Stimulated activated naive CD8-positive, alpha-beta T cell treated with anti-CD3 and anti-CD28 coated beads, Interleukin-15, amount 100 ng/mL, for 72 hours (primary cell): ENCODE data around the gene FBXW4.
A peak's percentile ranks its signal among the peaks of the same experiment; 100 is the strongest.

Experiments used
- ATAC-seq: fragments of 150-1000 bp; cut with Tn5 transposase; 2 replicates; pipeline ENCODE4 v1.10.0; 2021; ENCODE audit warnings: mild to moderate bottlenecking, moderate library complexity
- DNase-seq, 2 donors: peaks; one replicate each; pipeline ENCODE4 v3.0.0; 2021 to 2022
- H3K27ac Mint-ChIP-seq, 2 donors: one replicate each; pipeline ENCODE4 v1.8.0; 2022; ENCODE audit warnings: mild to moderate bottlenecking in 2 of 2, mixed read lengths in 2 of 2, moderate library complexity in 2 of 2
- H3K27me3 Mint-ChIP-seq: one replicate; pipeline ENCODE4 v1.8.0; 2022; ENCODE audit warnings: mixed read lengths
- H3K4me1 Mint-ChIP-seq: one replicate; pipeline ENCODE4 v1.8.0; 2022; ENCODE audit warnings: mild to moderate bottlenecking, mixed read lengths
- H3K4me3 Mint-ChIP-seq, 2 donors: one replicate each; pipeline ENCODE4 v1.8.0; 2022; ENCODE audit warnings: mild to moderate bottlenecking in 2 of 2, mixed read lengths in 2 of 2, moderate library complexity in 1 of 2
- H3K9me3 Mint-ChIP-seq, 2 donors: one replicate each; pipeline ENCODE4 v1.8.0; 2022; ENCODE audit warnings: mixed read lengths in 2 of 2

The FBXW4 gene

GRCh38 chr10:101575580-101576210 is 119.3 kb downstream of the FBXW4 start:
- Mint-ChIP-seq H3K4me1 (peaks cover 5% of the 10 kb centered on the region), H3K4me3 (no peak overlapping the region), H3K27ac (no peak overlapping the region), H3K27me3 (peaks cover 6% of the 10 kb centered on the region), H3K9me3 (no peaks in the 10 kb centered on the region)
- ATAC-seq, result no peak
- no peak for DNase-seq

- ATAC-seq, result no peak
- H3K9me3 Mint-ChIP-seq, result no peaks in the 10 kb centered on the region
- DNase-seq, result no peak
- H3K4me3 Mint-ChIP-seq, result no peak overlapping the region
- H3K4me1 Mint-ChIP-seq, result peaks cover 11% of the 10 kb centered on the region
- peaks cover 12% of the 10 kb centered on the region for H3K27me3 Mint-ChIP-seq
- H3K27ac Mint-ChIP-seq, result no peak overlapping the region
Measured at GRCh38 chr10:101575091-101575490, 119.9 kb downstream of the FBXW4 start.

GRCh38 chr10:101573885-101574753 is 120.9 kb downstream of the FBXW4 start:
- Mint-ChIP-seq H3K9me3 (no peaks in the 10 kb centered on the region), H3K4me1 (peaks cover 20% of the 10 kb centered on the region), H3K27ac (no peak overlapping the region), H3K4me3 (no peak overlapping the region), H3K27me3 (peaks cover 22% of the 10 kb centered on the region)
- DNase-seq, result no peak
- no peak for ATAC-seq

- H3K4me3 Mint-ChIP-seq, result no peak overlapping the region
- no peak for ATAC-seq
- DNase-seq, result no peak
- H3K9me3 Mint-ChIP-seq, result no peaks in the 10 kb centered on the region
- H3K27me3 Mint-ChIP-seq, result peaks cover 35% of the 10 kb centered on the region
- H3K27ac Mint-ChIP-seq, result no peak overlapping the region
- peaks cover 28% of the 10 kb centered on the region for H3K4me1 Mint-ChIP-seq
Measured at GRCh38 chr10:101572785-101573184, 122.2 kb downstream of the FBXW4 start.

GRCh38 chr10:101572126-101572525 is 122.8 kb downstream of the FBXW4 start:
- no peak overlapping the region for H3K27ac Mint-ChIP-seq
- no peaks in the 10 kb centered on the region for H3K9me3 Mint-ChIP-seq
- no peak overlapping the region for H3K4me3 Mint-ChIP-seq
- DNase-seq (no peak), ATAC-seq (no peak)
- H3K4me1 Mint-ChIP-seq, result peaks cover 32% of the 10 kb centered on the region
- peaks cover 41% of the 10 kb centered on the region for H3K27me3 Mint-ChIP-seq

- peaks cover 39% of the 10 kb centered on the region for H3K4me1 Mint-ChIP-seq
- H3K9me3 Mint-ChIP-seq, result no peaks in the 10 kb centered on the region
- peaks cover 49% of the 10 kb centered on the region for H3K27me3 Mint-ChIP-seq
- ATAC-seq (no peak), DNase-seq (no peak)
- no peak overlapping the region for H3K27ac Mint-ChIP-seq
- H3K4me3 Mint-ChIP-seq, result no peak overlapping the region
Measured at GRCh38 chr10:101571271-101571925, 123.6 kb downstream of the FBXW4 start.

GRCh38 chr10:101570428-101571270 is 124.3 kb downstream of the FBXW4 start:
- Mint-ChIP-seq H3K4me3 (peak overlapping the region; percentile 76 to 83), H3K9me3 (no peaks in the 10 kb centered on the region), H3K27me3 (peaks cover 56% of the 10 kb centered on the region), H3K4me1 (peaks cover 43% of the 10 kb centered on the region), H3K27ac (peak overlapping the region; percentile 41 to 81)
- ATAC-seq (peak; percentile 39), DNase-seq (peak in 1 of 2 donors; percentile 31)

GRCh38 chr10:101569622-101570427 is 125.1 kb downstream of the FBXW4 start:
- Mint-ChIP-seq H3K4me3 (peak overlapping the region; percentile 76 to 83), H3K27me3 (peaks cover 64% of the 10 kb centered on the region), H3K4me1 (peaks cover 43% of the 10 kb centered on the region), H3K27ac (peak overlapping the region in 1 of 2 donors; percentile 28), H3K9me3 (no peaks in the 10 kb centered on the region)
- DNase-seq (peak; percentile 80 to 85), ATAC-seq (peak; percentile 81)

GRCh38 chr10:101569323-101569621 is 125.7 kb downstream of the FBXW4 start:
- ATAC-seq, result no peak
- Mint-ChIP-seq H3K9me3 (no peaks in the 10 kb centered on the region), H3K27me3 (peaks cover 70% of the 10 kb centered on the region)

GRCh38 chr10:101568054-101568745 is 126.8 kb downstream of the FBXW4 start:
- no peak overlapping the region for H3K27ac Mint-ChIP-seq
- H3K4me3 Mint-ChIP-seq, result no peak overlapping the region
- no peak for ATAC-seq
- DNase-seq, result no peak
- H3K9me3 Mint-ChIP-seq, result no peaks in the 10 kb centered on the region
- H3K27me3 Mint-ChIP-seq, result peaks cover 79% of the 10 kb centered on the region
- peaks cover 43% of the 10 kb centered on the region for H3K4me1 Mint-ChIP-seq

More at GRCh38 chr10:101569323-101569621, 125.7 kb downstream of the FBXW4 start:
- no peak overlapping the region for H3K27ac Mint-ChIP-seq
- H3K4me3 Mint-ChIP-seq, result peak overlapping the region; percentile 76 to 83
- DNase-seq, result no peak
- H3K4me1 Mint-ChIP-seq, result peaks cover 43% of the 10 kb centered on the region

- ATAC-seq, result peak; percentile 47
- no peak for DNase-seq
- Mint-ChIP-seq H3K9me3 (no peaks in the 10 kb centered on the region), H3K4me1 (peaks cover 43% of the 10 kb centered on the region), H3K27me3 (peaks cover 79% of the 10 kb centered on the region), H3K4me3 (peak overlapping the region in 1 of 2 donors; percentile 14), H3K27ac (no peak overlapping the region)
Measured at GRCh38 chr10:101567165-101568006, 127.6 kb downstream of the FBXW4 start.

- Mint-ChIP-seq H3K4me3 (peak overlapping the region; percentile 14 to 37), H3K27ac (no peak overlapping the region), H3K4me1 (peaks cover 43% of the 10 kb centered on the region), H3K9me3 (no peaks in the 10 kb centered on the region), H3K27me3 (peaks cover 79% of the 10 kb centered on the region)
- ATAC-seq, result no peak
- DNase-seq, result no peak
Measured at GRCh38 chr10:101566333-101567164, 128.4 kb downstream of the FBXW4 start.

- no peak for DNase-seq
- no peak overlapping the region for H3K27ac Mint-ChIP-seq
- no peaks in the 10 kb centered on the region for H3K9me3 Mint-ChIP-seq
- no peak for ATAC-seq
- H3K27me3 Mint-ChIP-seq, result peaks cover 75% of the 10 kb centered on the region
- no peak overlapping the region for H3K4me3 Mint-ChIP-seq
- H3K4me1 Mint-ChIP-seq, result peaks cover 43% of the 10 kb centered on the region
Measured at GRCh38 chr10:101565936-101566332, 129.0 kb downstream of the FBXW4 start.
